ENCODE data around the gene ARHGAP23.
"Not testable (repeated sequence)": the region's sequence is repeated elsewhere in the genome, so short reads cannot be mapped to it uniquely, and the experiment has no call there.

Gene ARHGAP23

GRCh38 chr17:38435795-38436194 lies 7.5 kb downstream of the ARHGAP23 start:
- ChIA-PET CTCF (interaction anchor here (1.2 to 3.5 kb wide), 3 partner anchors 8 to 57 kb away, joined by 3 to 15 read pairs (median 4); no protein-coding TSS in a partner anchor), POLR2A (no interaction called here)
- no peak overlapping the region for H3K4me3 ChIP-seq (ENCODE audit: low read depth, low read length)
- no peak for DNase-seq (ENCODE audit: low read depth, low spot score)
- TF ChIP-seq CTCF (IDR thresholded peaks at IDR 0.05; ENCODE audit: insufficient read depth, low read length, missing control alignments): no peak

GRCh38 chr17:38436386-38436785 lies 8.1 kb downstream of the ARHGAP23 start:
- DNase-seq (ENCODE audit: low read depth, low spot score): no peak
- H3K4me3 ChIP-seq (ENCODE audit: low read depth, low read length): no peak overlapping the region
- CTCF ChIA-PET: interaction anchor here (0.9 to 3.5 kb wide), 5 partner anchors 8 to 74 kb away, joined by 3 to 15 read pairs (median 4); no protein-coding TSS in a partner anchor
- no peak for TF ChIP-seq CTCF (IDR thresholded peaks at IDR 0.05; ENCODE audit: insufficient read depth, low read length, missing control alignments)
- POLR2A ChIA-PET: no interaction called here

GRCh38 chr17:38437313-38437712 lies 9.0 kb downstream of the ARHGAP23 start:
- CTCF ChIA-PET: interaction anchor here (0.9 to 3.5 kb wide), 9 partner anchors 10 to 297 kb away, joined by 3 to 15 read pairs (median 5); no protein-coding TSS in a partner anchor
- POLR2A ChIA-PET; DNase-seq (ENCODE audit: low read depth, low spot score); H3K4me3 ChIP-seq (ENCODE audit: low read depth, low read length): not testable (repeated sequence)

DNA sequence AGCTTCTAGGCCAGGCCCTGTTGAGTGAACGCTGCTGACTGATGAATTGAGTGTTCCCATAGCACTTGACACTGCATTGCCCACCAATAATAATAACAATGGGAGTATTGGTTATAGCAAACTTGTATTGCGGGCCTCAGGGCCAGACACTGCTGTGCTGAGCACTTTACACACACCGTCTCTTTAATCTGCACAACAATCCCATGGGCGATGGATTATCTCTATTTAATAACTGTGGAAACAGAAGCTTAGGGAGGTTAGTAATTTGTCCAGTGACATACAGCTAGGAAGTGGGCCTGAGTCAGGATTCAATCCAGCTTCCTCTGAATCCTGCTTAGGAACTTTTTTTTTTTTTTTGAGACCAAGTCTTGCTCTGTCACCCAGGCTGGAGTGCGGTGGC lies 11.2 kb downstream of the ARHGAP23 start:
- POLR2A ChIA-PET: interaction anchor here (0.7 kb wide), 1 partner anchor 13 kb away, joined by 3 read pairs; no protein-coding TSS in a partner anchor
- no peak for DNase-seq (ENCODE audit: low read depth, low spot score)
- TF ChIP-seq CTCF (IDR thresholded peaks at IDR 0.05; ENCODE audit: insufficient read depth, low read length, missing control alignments): no peak
- H3K4me3 ChIP-seq (ENCODE audit: low read depth, low read length): no peak overlapping the region
- CTCF ChIA-PET: interaction anchor here (1.3 to 2.7 kb wide), 5 partner anchors 8 to 56 kb away, joined by 3 to 13 read pairs (median 5); no protein-coding TSS in a partner anchor

GRCh38 chr17:38440614-38441397 lies 12.5 kb downstream of the ARHGAP23 start:
- ChIA-PET POLR2A (interaction anchor here (0.7 to 0.9 kb wide), 2 partner anchors 8 to 10 kb away, joined by 3 read pairs; no protein-coding TSS in a partner anchor), CTCF (interaction anchor here (0.6 to 5.6 kb wide), 9 partner anchors 10 to 143 kb away, joined by 3 to 56 read pairs (median 3); partner anchors contain the start of gene ARHGAP23)
- no peak for TF ChIP-seq CTCF (IDR thresholded peaks at IDR 0.05; ENCODE audit: insufficient read depth, low read length, missing control alignments)
- DNase-seq (ENCODE audit: low read depth, low spot score): no peak
- no peak overlapping the region for H3K4me3 ChIP-seq (ENCODE audit: low read depth, low read length)

DNA sequence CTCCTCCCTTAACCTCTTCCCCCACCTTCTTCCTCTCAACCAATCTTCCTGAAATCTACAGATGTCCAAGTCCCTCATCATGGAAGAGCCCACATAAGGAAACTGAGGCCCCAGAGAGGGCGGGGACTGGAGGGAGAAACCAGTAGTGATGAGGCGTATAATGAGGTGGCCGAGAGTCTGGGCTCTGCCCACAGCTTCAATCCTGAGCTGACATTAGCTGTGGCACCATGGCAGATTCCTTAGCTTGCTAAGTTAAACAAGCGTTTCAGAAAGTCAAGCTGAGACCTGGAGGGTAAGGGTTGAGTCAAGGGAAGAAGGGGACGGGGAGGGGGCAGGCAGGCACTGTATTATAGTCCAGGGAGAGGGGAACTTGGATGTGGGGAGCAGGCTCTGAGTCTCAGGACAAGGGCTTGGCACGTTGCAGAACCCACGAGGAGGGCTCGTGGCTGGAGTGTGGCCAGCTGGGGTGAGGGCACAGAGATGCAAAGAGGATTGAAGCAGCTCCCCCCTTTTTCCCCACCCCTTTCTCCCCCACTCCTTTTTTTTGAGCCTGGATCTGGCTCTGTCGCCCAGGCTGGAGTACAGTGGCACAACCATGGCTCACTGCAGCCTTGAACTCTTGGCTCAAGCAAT lies 13.3 kb downstream of the ARHGAP23 start:
- ChIA-PET CTCF (interaction anchor here (0.6 to 5.6 kb wide), 10 partner anchors 10 to 143 kb away, joined by 3 to 56 read pairs (median 4); partner anchors contain the start of gene ARHGAP23), POLR2A (interaction anchor here (0.7 to 0.9 kb wide), 2 partner anchors 9 kb away, joined by 3 read pairs; no protein-coding TSS in a partner anchor)
- DNase-seq (ENCODE audit: low read depth, low spot score): no peak
- no peak for TF ChIP-seq CTCF (IDR thresholded peaks at IDR 0.05; ENCODE audit: insufficient read depth, low read length, missing control alignments)
- H3K4me3 ChIP-seq (ENCODE audit: low read depth, low read length): no peak overlapping the region
